ENCODE results near the gene POT1. TPM values are rescaled to one million over a fixed set of nuclear protein-coding genes. Genes with fewer than 3 reads are reported as not detected.

Gene POT1
- total RNA-seq, 1 experiment from 2014 or later, result 31.1 TPM

- H3K4me3 Mint-ChIP-seq (ENCODE audit: low read depth, unreplicated experiment), result no peak overlapping the region
- DNase-seq, result no peak
- CTCF ChIA-PET, result no interaction called here
- no peaks in the 10 kb centered on the region for H3K36me3 Mint-ChIP-seq (ENCODE audit: insufficient read depth, unreplicated experiment)
- intact Hi-C loops (cut with micrococcal nuclease; ENCODE audit: unreplicated experiment), result no loop called here
- no peaks in the 10 kb centered on the region for H3K4me1 Mint-ChIP-seq (ENCODE audit: low read depth, unreplicated experiment)
- H3K9me3 Mint-ChIP-seq (ENCODE audit: low read depth, unreplicated experiment), result no peaks in the 10 kb centered on the region
- no peaks in the 10 kb centered on the region for H3K27me3 Mint-ChIP-seq (ENCODE audit: unreplicated experiment)
- BruUV-seq (replicated peaks), result no TSS peak
- no peak for TF ChIP-seq CTCF (IDR thresholded peaks at IDR 0.05; ENCODE audit: unreplicated experiment)
- H3K27ac Mint-ChIP-seq (ENCODE audit: unreplicated experiment), result no peak overlapping the region
Measured at GRCh38 chr7:124843336-124843735, 86.3 kb downstream of the POT1 start.

- no peak for TF ChIP-seq CTCF (IDR thresholded peaks at IDR 0.05; ENCODE audit: unreplicated experiment)
- Mint-ChIP-seq H3K27ac (ENCODE audit: unreplicated experiment) (no peak overlapping the region), H3K27me3 (ENCODE audit: unreplicated experiment) (no peaks in the 10 kb centered on the region), H3K9me3 (ENCODE audit: low read depth, unreplicated experiment) (no peaks in the 10 kb centered on the region), H3K4me1 (ENCODE audit: low read depth, unreplicated experiment) (no peaks in the 10 kb centered on the region), H3K4me3 (ENCODE audit: low read depth, unreplicated experiment) (no peak overlapping the region), H3K36me3 (ENCODE audit: insufficient read depth, unreplicated experiment) (no peaks in the 10 kb centered on the region)
- BruUV-seq (replicated peaks), result no TSS peak
- DNase-seq, result no peak
- intact Hi-C loops (cut with micrococcal nuclease; ENCODE audit: unreplicated experiment), result loop anchor here (2.0 kb wide), 1 partner anchor 670 kb away; no protein-coding TSS in a partner anchor
- CTCF ChIA-PET, result no interaction called here
Measured at GRCh38 chr7:124840435-124840834, 89.2 kb downstream of the POT1 start.

GRCh38 chr7:124839687-124840086 lies 89.9 kb downstream of the POT1 start:
- BruUV-seq (replicated peaks), result no TSS peak
- CTCF ChIA-PET, result no interaction called here
- intact Hi-C loops (cut with micrococcal nuclease; ENCODE audit: unreplicated experiment), result loop anchor here (2.0 kb wide), 1 partner anchor 669 kb away; no protein-coding TSS in a partner anchor

GRCh38 chr7:124836173-124836572 lies 93.5 kb downstream of the POT1 start:
- no TSS peak for BruUV-seq (replicated peaks)
- H3K4me1 Mint-ChIP-seq (ENCODE audit: low read depth, unreplicated experiment), result no peaks in the 10 kb centered on the region
- H3K4me3 Mint-ChIP-seq (ENCODE audit: low read depth, unreplicated experiment), result no peak overlapping the region
- CTCF ChIA-PET, result no interaction called here
- H3K27me3 Mint-ChIP-seq (ENCODE audit: unreplicated experiment), result no peaks in the 10 kb centered on the region
- intact Hi-C loops (cut with micrococcal nuclease; ENCODE audit: unreplicated experiment), result no loop called here
- H3K36me3 Mint-ChIP-seq (ENCODE audit: insufficient read depth, unreplicated experiment), result no peaks in the 10 kb centered on the region
- TF ChIP-seq CTCF (IDR thresholded peaks at IDR 0.05; ENCODE audit: unreplicated experiment), result no peak
- DNase-seq, result no peak
- no peak overlapping the region for H3K27ac Mint-ChIP-seq (ENCODE audit: unreplicated experiment)
- H3K9me3 Mint-ChIP-seq (ENCODE audit: low read depth, unreplicated experiment), result no peaks in the 10 kb centered on the region

More at GRCh38 chr7:124839687-124840086, 89.9 kb downstream of the POT1 start:
- Mint-ChIP-seq H3K27me3 (ENCODE audit: unreplicated experiment) (no peaks in the 10 kb centered on the region), H3K27ac (ENCODE audit: unreplicated experiment) (no peak overlapping the region), H3K36me3 (ENCODE audit: insufficient read depth, unreplicated experiment) (no peaks in the 10 kb centered on the region), H3K4me3 (ENCODE audit: low read depth, unreplicated experiment) (no peak overlapping the region), H3K9me3 (ENCODE audit: low read depth, unreplicated experiment) (no peaks in the 10 kb centered on the region), H3K4me1 (ENCODE audit: low read depth, unreplicated experiment) (no peaks in the 10 kb centered on the region)
- DNase-seq, result no peak
- no peak for TF ChIP-seq CTCF (IDR thresholded peaks at IDR 0.05; ENCODE audit: unreplicated experiment)
